Breast epithelium (tissue), 3 donors: Measurements from ENCODE around the gene MGAT5.

Experiments used
- POLR2AphosphoS5 ChIP-seq, 3 donors: sonication (generic); formaldehyde crosslinking; IDR thresholded peaks; one replicate each; pipeline ENCODE4 v1.6.1; 2017; ENCODE audit warnings: antibody characterized with exemption in 3 of 3
- TF ChIP-seq, protein P1 (sequence below), 3 donors: fragments of 450-650 bp; IDR thresholded peaks; one replicate each; pipeline ENCODE4 v1.5.1; 2016 to 2017; ENCODE audit warnings: antibody characterized with exemption in 3 of 3, mild to moderate bottlenecking in 3 of 3, moderate library complexity in 3 of 3

GRCh38 chr2:134331081-134331480, 77.2 kb downstream of the MGAT5 start:
- TF ChIP-seq POLR2AphosphoS5 (IDR thresholded peaks at IDR 0.05) = no peak
- TF ChIP-seq, protein P1, sequence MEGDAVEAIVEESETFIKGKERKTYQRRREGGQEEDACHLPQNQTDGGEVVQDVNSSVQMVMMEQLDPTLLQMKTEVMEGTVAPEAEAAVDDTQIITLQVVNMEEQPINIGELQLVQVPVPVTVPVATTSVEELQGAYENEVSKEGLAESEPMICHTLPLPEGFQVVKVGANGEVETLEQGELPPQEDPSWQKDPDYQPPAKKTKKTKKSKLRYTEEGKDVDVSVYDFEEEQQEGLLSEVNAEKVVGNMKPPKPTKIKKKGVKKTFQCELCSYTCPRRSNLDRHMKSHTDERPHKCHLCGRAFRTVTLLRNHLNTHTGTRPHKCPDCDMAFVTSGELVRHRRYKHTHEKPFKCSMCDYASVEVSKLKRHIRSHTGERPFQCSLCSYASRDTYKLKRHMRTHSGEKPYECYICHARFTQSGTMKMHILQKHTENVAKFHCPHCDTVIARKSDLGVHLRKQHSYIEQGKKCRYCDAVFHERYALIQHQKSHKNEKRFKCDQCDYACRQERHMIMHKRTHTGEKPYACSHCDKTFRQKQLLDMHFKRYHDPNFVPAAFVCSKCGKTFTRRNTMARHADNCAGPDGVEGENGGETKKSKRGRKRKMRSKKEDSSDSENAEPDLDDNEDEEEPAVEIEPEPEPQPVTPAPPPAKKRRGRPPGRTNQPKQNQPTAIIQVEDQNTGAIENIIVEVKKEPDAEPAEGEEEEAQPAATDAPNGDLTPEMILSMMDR (IDR thresholded peaks at IDR 0.05) = no peak
